ENCODE measurements around the gene SRCIN1.

DNA sequence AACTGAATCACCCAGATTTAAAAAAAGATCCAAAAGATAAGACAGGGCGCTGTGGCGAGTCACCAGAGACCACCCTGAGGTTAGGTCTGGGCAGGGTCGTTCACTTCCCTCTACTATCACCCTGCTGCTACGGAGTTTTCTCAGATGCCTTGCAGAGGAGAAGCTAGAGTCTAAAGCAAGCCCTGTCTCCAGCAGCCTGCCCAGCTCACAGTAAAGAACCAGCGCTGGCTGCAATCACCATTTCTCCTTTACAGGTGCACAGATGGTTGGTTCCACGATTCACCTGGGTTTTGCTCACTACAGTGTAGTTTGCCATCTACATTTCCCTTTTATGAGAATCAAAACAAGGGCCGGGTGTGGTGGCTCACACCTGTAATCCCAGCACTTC, 71.3 kb downstream of the SRCIN1 start:
- TF ChIP-seq, protein P1, sequence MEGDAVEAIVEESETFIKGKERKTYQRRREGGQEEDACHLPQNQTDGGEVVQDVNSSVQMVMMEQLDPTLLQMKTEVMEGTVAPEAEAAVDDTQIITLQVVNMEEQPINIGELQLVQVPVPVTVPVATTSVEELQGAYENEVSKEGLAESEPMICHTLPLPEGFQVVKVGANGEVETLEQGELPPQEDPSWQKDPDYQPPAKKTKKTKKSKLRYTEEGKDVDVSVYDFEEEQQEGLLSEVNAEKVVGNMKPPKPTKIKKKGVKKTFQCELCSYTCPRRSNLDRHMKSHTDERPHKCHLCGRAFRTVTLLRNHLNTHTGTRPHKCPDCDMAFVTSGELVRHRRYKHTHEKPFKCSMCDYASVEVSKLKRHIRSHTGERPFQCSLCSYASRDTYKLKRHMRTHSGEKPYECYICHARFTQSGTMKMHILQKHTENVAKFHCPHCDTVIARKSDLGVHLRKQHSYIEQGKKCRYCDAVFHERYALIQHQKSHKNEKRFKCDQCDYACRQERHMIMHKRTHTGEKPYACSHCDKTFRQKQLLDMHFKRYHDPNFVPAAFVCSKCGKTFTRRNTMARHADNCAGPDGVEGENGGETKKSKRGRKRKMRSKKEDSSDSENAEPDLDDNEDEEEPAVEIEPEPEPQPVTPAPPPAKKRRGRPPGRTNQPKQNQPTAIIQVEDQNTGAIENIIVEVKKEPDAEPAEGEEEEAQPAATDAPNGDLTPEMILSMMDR (IDR thresholded peaks at IDR 0.05) = no peak
- TF ChIP-seq ZFX (IDR thresholded peaks at IDR 0.05; ENCODE audit: borderline replicate concordance) = no peak

All from 22Rv1 (cell line).